ENCODE results near the gene RNPS1.

The RNPS1 gene

GRCh38 chr16:2287916-2288547, 20.1 kb upstream of the RNPS1 start:
- no peak overlapping the region for H3K4me2 ChIP-seq (ENCODE audit: insufficient read depth, low read length)
- H3K27me3 ChIP-seq (ENCODE audit: insufficient read depth, low read length, poor library complexity): no peaks in the 10 kb centered on the region
- no peak for TF ChIP-seq EZH2 (IDR thresholded peaks at IDR 0.05; ENCODE audit: borderline replicate concordance, low read depth, low read length, severe bottlenecking)
- no peak for TF ChIP-seq CTCF (IDR thresholded peaks at IDR 0.05; ENCODE audit: borderline replicate concordance, extremely low read depth, low read length, poor library complexity, severe bottlenecking)
- no peaks in the 10 kb centered on the region for H3K79me2 ChIP-seq (ENCODE audit: insufficient read depth, low read length)
- no peak overlapping the region for H3K9ac ChIP-seq (ENCODE audit: low read depth, low read length)
- no peaks in the 10 kb centered on the region for H3K9me3 ChIP-seq (ENCODE audit: insufficient read depth, low read length, severe bottlenecking)
- ATAC-seq (ENCODE audit: insufficient read depth, low read depth) (no peak), DNase-seq (no peak)
- H3K4me3 ChIP-seq (ENCODE audit: low read depth in 1 of 2, low read length in 2 of 2): no peak overlapping the region
- no peaks in the 10 kb centered on the region for H3K4me1 ChIP-seq (ENCODE audit: insufficient read depth, low read length)
- no peak overlapping the region for H3K27ac ChIP-seq (ENCODE audit: low read length)
- H4K20me1 ChIP-seq (ENCODE audit: insufficient read depth, low read length): no peaks in the 10 kb centered on the region; the same call in 1 of the 2 replicates
- H2AFZ ChIP-seq (ENCODE audit: low read depth, low read length): no peak overlapping the region
- no peaks in the 10 kb centered on the region for H3K36me3 ChIP-seq (ENCODE audit: insufficient read depth, low read length)

GRCh38 chr16:2286550-2286949, 18.6 kb upstream of the RNPS1 start:
- Histone ChIP-seq H2AFZ (ENCODE audit: low read depth, low read length) (no peak overlapping the region), H3K79me2 (ENCODE audit: insufficient read depth, low read length) (no peaks in the 10 kb centered on the region), H4K20me1 (ENCODE audit: insufficient read depth, low read length) (no peaks in the 10 kb centered on the region; the same call in 1 of the 2 replicates), H3K4me3 (ENCODE audit: low read depth in 1 of 2, low read length in 2 of 2) (no peak overlapping the region), H3K27me3 (ENCODE audit: insufficient read depth, low read length, poor library complexity) (no peaks in the 10 kb centered on the region), H3K4me2 (ENCODE audit: insufficient read depth, low read length) (no peak overlapping the region), H3K9ac (ENCODE audit: low read depth, low read length) (no peak overlapping the region), H3K9me3 (ENCODE audit: insufficient read depth, low read length, severe bottlenecking) (no peaks in the 10 kb centered on the region), H3K36me3 (ENCODE audit: insufficient read depth, low read length) (no peaks in the 10 kb centered on the region), H3K4me1 (ENCODE audit: insufficient read depth, low read length) (no peaks in the 10 kb centered on the region), H3K27ac (ENCODE audit: low read length) (no peak overlapping the region)
- TF ChIP-seq EZH2 (IDR thresholded peaks at IDR 0.05; ENCODE audit: borderline replicate concordance, low read depth, low read length, severe bottlenecking) (no peak), CTCF (IDR thresholded peaks at IDR 0.05; ENCODE audit: borderline replicate concordance, extremely low read depth, low read length, poor library complexity, severe bottlenecking) (no peak)
- ATAC-seq (ENCODE audit: insufficient read depth, low read depth) (no peak), DNase-seq (no peak)

GRCh38 chr16:2285731-2286191, 17.8 kb upstream of the RNPS1 start:
- H3K27ac ChIP-seq (ENCODE audit: low read length): no peak overlapping the region
- H3K4me3 ChIP-seq (ENCODE audit: low read depth in 1 of 2, low read length in 2 of 2): no peak overlapping the region
- no peak overlapping the region for H3K9ac ChIP-seq (ENCODE audit: low read depth, low read length)
- no peak for DNase-seq
- H3K4me2 ChIP-seq (ENCODE audit: insufficient read depth, low read length): no peak overlapping the region
- TF ChIP-seq EZH2 (IDR thresholded peaks at IDR 0.05; ENCODE audit: borderline replicate concordance, low read depth, low read length, severe bottlenecking): no peak
- TF ChIP-seq CTCF (IDR thresholded peaks at IDR 0.05; ENCODE audit: borderline replicate concordance, extremely low read depth, low read length, poor library complexity, severe bottlenecking): no peak
- no peaks in the 10 kb centered on the region for H3K4me1 ChIP-seq (ENCODE audit: insufficient read depth, low read length)
- no peaks in the 10 kb centered on the region for H3K27me3 ChIP-seq (ENCODE audit: insufficient read depth, low read length, poor library complexity)
- no peaks in the 10 kb centered on the region for H3K36me3 ChIP-seq (ENCODE audit: insufficient read depth, low read length)
- no peaks in the 10 kb centered on the region for H3K9me3 ChIP-seq (ENCODE audit: insufficient read depth, low read length, severe bottlenecking)
- ATAC-seq (ENCODE audit: insufficient read depth, low read depth): no peak
- H2AFZ ChIP-seq (ENCODE audit: low read depth, low read length): no peak overlapping the region
- no peaks in the 10 kb centered on the region; the same call in 1 of the 2 replicates for H4K20me1 ChIP-seq (ENCODE audit: insufficient read depth, low read length)
- H3K79me2 ChIP-seq (ENCODE audit: insufficient read depth, low read length): no peaks in the 10 kb centered on the region

All from DND-41 (cell line).